ENCODE measurements around the gene CCSER1.
"Not testable (repeated sequence)": the region's sequence is repeated elsewhere in the genome, so short reads cannot be mapped to it uniquely, and the experiment has no call there.

CCSER1 gene

DNA sequence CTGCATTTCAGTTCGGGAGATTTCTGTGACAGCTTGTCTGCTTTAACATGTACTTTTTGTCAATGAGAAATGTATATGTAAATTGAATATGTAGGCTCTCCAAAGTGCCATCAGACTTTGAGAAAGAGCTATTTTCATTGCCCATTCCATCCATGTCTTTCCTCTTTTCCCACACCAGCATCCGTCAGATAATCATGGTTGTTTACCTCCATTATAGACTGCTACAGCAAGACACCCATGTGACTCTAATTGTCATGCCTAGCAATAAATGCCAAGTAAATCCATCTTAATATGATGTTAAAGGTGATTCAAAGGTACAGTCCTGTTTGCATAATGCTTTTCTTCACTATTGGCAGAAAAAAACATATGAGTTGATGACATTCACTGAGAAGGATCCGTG lies 1157.3 kb downstream of the CCSER1 start:
- DNase-seq (ENCODE audit: low spot score) = no peak

DNA sequence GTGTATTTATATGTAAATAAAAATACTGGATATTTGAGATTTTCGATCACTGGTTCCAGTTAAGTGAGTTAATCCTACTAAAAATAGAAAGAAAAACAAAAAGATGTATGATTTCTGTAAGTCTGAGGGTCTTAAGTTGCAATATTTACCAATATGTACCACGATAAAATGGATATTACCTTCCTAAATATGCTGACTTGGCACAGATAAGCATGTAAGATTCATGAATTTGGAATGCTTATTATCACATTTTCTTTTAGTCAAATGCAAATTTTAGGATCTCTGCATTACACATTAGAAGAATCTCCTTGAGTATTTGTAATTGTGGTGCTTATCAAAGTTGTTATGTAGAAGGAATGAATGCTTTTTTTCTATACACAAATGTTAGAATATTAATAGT lies 1158.3 kb downstream of the CCSER1 start:
- no peak for DNase-seq (ENCODE audit: low spot score)

DNA sequence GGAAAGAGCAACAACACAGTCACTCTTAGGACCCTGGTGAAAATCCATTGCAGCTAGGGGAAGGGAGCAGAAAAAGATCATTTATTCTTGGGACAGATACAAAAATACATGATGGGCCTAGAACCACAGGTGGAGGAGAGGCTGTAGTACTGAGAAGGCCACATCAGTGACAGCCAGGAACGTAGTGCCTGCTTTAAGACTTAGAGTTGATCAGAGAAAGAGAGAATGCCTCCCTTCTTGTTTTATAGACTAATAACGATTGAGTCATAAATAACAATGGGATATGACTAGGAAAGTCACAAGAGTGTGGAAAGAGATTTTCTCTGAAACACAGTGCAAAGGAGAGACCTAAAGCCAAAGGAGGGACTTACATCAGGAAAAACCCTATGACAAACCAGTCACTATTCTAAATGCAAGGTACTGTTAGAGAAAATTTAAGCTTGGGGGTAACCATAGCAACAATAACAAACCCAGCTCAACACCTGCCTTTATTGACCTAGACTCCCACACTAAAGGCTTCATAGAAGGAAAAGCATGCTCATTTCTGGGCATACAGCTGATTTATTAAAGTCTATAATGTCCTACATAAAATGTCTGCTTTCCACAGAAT lies 1161.6 kb downstream of the CCSER1 start:
- DNase-seq (ENCODE audit: low spot score) = no peak

DNA sequence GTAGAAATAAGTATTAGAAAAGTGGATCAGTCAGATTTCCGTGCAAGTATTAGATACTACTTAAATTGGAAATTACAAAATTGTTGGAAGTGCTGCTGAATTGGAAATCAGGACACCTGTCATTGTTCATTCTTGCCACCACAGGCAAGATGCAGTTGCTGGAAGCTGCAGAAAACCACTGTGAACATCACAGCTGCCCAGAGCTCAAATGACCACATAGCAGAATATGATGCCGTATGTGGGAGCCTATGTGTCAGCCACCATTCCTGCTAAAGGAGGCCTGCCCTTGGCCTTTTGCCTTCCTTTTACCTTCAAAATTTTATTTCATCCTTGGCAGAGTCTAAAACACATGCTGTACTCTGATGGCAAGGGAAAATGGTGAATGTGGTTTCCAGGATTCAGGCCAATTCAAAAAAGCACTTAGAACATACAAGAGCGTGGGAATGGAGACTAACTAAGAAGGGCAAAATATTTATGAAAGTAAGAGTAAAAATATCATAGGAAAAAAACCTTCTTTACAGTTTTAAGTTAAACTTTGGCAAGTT lies 1171.0 kb downstream of the CCSER1 start:
- DNase-seq (ENCODE audit: low spot score) = no peak

DNA sequence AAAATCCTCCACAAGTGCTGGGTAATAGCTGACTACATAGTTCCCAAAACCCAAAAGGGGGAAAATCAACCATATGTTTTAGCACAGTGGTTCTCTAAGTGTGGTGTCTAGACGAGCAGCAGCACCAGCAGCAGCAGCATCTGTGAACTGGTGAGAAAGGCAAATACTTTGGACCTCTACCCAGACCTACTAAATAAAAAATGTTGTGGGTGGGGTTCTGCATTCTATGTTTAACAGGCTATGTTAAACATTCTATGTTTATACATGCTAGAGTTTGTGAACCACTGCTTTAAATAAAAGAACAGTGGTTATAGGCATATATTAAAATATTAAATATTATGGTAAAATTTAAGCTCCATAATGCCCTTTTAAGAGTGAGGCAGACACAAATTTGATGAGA lies 1171.6 kb downstream of the CCSER1 start:
- DNase-seq (ENCODE audit: low spot score) = no peak

GRCh38 chr4:91302120-91302519 lies 1174.9 kb downstream of the CCSER1 start:
- no peak for DNase-seq (ENCODE audit: low spot score)

- DNase-seq (ENCODE audit: low spot score) = no peak
Measured at GRCh38 chr4:91304292-91304691, 1177.1 kb downstream of the CCSER1 start.

DNA sequence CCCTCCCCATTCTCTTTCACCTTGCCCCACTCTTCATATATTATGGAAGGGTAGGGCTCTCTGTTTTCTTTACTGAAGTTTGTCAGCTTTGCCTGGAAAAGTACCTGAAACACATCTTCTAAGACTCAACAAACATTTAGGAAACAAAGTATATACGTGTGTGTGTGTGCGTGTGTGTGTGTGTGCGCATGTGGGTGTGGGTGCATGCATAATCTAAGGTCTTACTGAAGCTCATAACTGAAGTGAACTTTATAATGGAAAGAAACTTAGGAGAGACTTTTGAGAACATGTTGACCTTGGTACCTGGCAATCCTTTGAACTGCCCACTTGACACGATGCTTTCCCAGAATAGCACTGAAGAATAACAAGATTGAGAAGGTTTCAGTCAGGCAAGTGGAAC lies 1190.2 kb downstream of the CCSER1 start:
- no peak for DNase-seq (ENCODE audit: low spot score)

GRCh38 chr4:91319556-91320268 lies 1192.5 kb downstream of the CCSER1 start:
- DNase-seq (ENCODE audit: low spot score) = no peak

DNA sequence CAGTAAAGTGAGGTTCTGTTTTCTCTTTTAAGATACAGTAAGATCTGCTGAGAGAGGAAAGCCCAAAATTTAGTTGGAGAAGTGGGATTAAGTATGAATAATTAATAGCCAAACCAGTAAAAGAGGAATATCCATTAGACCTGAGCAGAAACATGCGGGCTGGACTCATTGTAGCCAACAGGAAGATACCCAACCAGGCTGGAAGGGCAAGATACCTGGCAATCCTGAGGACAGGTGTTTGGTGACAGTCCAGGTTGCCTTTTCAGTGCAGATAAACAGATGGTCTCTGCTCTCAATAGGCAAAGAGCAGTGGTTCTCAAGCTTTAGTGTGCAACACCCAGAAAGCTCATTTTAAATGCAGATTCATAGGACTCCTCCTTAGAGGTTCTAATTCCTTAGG lies 1195.8 kb downstream of the CCSER1 start:
- no peak for DNase-seq (ENCODE audit: low spot score)

DNA sequence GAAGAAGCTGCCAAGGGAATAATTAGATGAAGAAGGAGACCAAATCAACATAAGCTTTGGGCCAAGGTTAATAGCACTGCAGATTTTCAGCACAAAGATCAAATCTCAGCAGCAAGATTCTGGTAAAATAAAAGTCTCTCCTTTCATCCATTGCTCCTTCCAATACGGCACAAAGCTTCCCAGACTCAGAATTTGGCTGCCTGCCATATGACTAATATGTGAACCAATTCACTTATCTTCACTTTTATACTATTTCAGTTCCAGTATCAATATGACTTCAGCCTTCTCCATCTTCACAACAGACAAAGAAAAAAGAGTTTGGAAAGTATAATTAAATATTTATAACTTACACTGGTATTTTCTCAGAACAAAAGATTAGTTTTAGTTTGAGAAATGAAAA lies 1198.3 kb downstream of the CCSER1 start:
- DNase-seq (ENCODE audit: low spot score) = peak; percentile 6

GRCh38 chr4:91326167-91326566 lies 1199.0 kb downstream of the CCSER1 start:
- not testable (repeated sequence) for DNase-seq (ENCODE audit: low spot score)

- DNase-seq (ENCODE audit: low spot score) = no peak
Measured at GRCh38 chr4:91330555-91331137, 1203.5 kb downstream of the CCSER1 start.

DNA sequence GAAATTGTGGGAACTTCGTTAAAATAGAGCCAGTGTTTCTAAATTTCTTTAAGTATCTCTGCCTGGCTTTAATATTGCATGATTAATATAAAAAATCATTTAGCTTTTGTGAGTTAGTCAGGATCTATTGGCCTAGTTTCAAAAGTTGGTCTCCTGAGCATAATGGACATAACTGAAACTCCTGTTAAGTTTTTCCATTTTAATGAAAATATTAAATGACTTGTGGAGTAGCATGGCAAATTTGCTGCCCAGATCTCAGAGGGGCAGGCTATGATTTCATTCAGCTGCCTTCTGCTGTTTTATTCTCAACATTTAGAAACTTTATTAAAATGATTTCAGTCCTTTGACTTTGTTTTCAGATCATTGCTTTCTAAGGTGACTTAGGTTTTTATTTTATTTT lies 1213.6 kb downstream of the CCSER1 start:
- DNase-seq (ENCODE audit: low spot score) = no peak

- DNase-seq (ENCODE audit: low spot score) = no peak
Measured at GRCh38 chr4:91345632-91346031, 1218.4 kb downstream of the CCSER1 start.

DNA sequence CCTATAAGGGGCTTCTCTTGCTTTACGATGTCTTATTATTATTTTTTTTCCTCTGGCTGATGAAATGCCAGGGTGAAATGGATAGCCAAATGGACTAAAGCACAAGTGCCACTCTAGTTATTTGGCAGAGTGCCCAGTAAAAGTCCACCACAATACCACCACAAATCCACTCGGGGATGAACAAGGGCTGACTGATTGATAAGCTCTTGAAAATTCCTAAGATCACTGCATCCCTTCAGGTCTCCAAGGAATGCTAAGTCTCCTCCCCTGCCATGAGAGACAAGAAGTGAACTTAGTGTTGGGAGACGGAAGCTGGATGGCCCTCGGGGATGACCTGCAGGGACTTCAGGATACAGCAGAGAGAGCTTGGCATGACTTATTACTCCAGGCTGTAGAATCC lies 1229.3 kb downstream of the CCSER1 start:
- DNase-seq (ENCODE audit: low spot score) = not testable (repeated sequence)

DNA sequence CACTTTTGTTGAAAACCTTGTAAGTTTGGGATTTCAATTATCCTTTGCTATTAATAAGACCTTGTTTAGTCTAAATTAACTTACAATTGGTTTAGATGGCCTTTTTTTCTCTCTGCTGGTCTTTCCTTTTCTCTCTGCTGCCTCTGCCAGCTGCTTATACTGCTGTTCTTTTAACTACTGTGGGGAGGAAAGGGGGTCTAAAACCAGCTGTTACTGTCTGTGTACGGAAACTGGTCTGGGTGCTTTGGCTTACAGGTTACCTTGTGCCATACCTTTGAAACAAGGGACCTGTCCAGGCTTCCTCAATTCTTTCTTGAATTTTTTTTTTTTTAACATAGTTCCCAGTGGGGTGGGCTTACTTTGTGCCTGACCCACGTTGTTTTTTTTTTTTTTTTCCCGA lies 1230.8 kb downstream of the CCSER1 start:
- DNase-seq (ENCODE audit: low spot score) = not testable (repeated sequence)

- not testable (repeated sequence) for DNase-seq (ENCODE audit: low spot score)
Measured at GRCh38 chr4:91358621-91359020, 1231.4 kb downstream of the CCSER1 start.

- no peak for DNase-seq (ENCODE audit: low spot score)
Measured at GRCh38 chr4:91359041-91360031, 1232.1 kb downstream of the CCSER1 start.

- no peak for DNase-seq (ENCODE audit: low spot score)
Measured at GRCh38 chr4:91362125-91362524, 1234.9 kb downstream of the CCSER1 start.

DNA sequence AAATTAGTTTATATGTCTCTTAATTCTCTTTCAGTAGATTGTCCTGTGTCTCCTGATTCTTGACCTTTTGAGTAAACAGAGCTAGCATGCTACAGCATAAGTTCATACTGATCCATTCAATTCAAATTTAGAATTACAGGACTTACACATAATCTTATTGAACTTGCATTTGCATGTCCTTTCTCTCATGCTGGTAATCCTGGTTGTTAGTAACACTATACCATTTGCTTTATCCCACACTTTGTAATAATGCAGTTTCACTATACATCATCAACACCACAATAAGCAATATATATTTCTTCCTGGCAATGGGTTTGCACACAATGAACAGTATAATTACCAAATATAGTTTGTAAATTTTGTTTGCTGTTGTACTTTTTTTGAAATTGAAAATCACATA lies 1239.4 kb downstream of the CCSER1 start:
- DNase-seq (ENCODE audit: low spot score) = no peak

GRCh38 chr4:91369116-91369515 lies 1241.9 kb downstream of the CCSER1 start:
- DNase-seq (ENCODE audit: low spot score) = no peak

All from LoVo (cell line).